Stomach (tissue), 4 donors: ENCODE data around the gene CAMTA2.

Experiments
- POLR2A ChIP-seq, 4 donors: fragments of 450-650 bp; IDR thresholded peaks; one replicate each; pipeline ENCODE4 v1.6.1; 2016; ENCODE audit warnings: antibody characterized with exemption in 4 of 4, control low read depth in 2 of 4, mild to moderate bottlenecking in 1 of 4, moderate library complexity in 1 of 4
- TF ChIP-seq, protein P1 (sequence below), 7 experiments: fragments of 450-650 bp in 4 of 7; fragments of 200-600 bp in 3 of 7; sonication (generic) in 3 of 7; IDR thresholded peaks; one replicate each; pipeline ENCODE4 v1.5.1; 2016 to 2019; ENCODE audit warnings: antibody characterized with exemption in 7 of 7, control low read depth in 2 of 7, mild to moderate bottlenecking in 1 of 7

DNA sequence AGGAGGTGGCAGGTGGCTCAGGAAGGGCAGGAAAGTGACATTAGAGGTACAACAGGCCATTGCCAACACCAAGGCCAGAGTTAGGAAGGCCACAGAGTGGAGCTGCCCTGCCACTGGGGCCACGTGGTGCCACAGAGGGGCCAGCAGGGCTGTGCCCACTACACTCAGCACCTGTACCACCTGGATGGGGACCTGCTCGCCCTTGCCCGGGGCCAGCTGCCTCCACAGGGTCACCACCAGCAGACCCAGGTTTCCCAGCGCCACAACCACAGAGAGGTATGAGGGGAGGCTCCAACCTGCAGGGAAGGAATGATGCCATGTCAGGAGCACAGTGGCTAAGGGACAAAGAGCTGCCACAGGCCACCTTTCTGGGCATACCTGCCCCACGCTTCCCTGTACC, 46.6 kb upstream of the CAMTA2 start:
- TF ChIP-seq, protein P1, sequence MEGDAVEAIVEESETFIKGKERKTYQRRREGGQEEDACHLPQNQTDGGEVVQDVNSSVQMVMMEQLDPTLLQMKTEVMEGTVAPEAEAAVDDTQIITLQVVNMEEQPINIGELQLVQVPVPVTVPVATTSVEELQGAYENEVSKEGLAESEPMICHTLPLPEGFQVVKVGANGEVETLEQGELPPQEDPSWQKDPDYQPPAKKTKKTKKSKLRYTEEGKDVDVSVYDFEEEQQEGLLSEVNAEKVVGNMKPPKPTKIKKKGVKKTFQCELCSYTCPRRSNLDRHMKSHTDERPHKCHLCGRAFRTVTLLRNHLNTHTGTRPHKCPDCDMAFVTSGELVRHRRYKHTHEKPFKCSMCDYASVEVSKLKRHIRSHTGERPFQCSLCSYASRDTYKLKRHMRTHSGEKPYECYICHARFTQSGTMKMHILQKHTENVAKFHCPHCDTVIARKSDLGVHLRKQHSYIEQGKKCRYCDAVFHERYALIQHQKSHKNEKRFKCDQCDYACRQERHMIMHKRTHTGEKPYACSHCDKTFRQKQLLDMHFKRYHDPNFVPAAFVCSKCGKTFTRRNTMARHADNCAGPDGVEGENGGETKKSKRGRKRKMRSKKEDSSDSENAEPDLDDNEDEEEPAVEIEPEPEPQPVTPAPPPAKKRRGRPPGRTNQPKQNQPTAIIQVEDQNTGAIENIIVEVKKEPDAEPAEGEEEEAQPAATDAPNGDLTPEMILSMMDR (IDR thresholded peaks at IDR 0.05): no peak
- TF ChIP-seq POLR2A (IDR thresholded peaks at IDR 0.05): no peak
